Activated CD8-positive, alpha-beta memory T cell treated with anti-CD3 and anti-CD28 coated beads, Interleukin-2, amount 50 U/mL, for 1 hour (primary cell): ENCODE results near the gene GBX2.

Experiments used
- DNase-seq: peaks from one replicate; pipeline ENCODE4 v3.0.0-alpha.2; 2020; ENCODE audit errors: extremely low read depth

The GBX2 gene

GRCh38 chr2:236117861-236118269 is 50.3 kb downstream of the GBX2 start:
- no peak for DNase-seq

- DNase-seq = no peak
Measured at GRCh38 chr2:236117401-236117800, 50.8 kb downstream of the GBX2 start.
